Endodermal cell (in vitro differentiated cells): ENCODE measurements around the gene CRHR1. TPM values are rescaled to one million over a fixed set of nuclear protein-coding genes. Genes with fewer than 3 reads are reported as not detected.

ENCODE experiments used
- DNase-seq: peaks from one replicate; pipeline ENCODE4 v3.0.0-alpha.2; 2017
- H3K27ac ChIP-seq: 2 replicates; pipeline ENCODE4 v1.5.1; 2013; ENCODE audit warnings: mild to moderate bottlenecking, low read depth, low read length, moderate library complexity
- H3K27me3 ChIP-seq: 2 replicates; pipeline ENCODE4 v1.6.1; 2013; ENCODE audit warnings: mild to moderate bottlenecking, low read length, moderate library complexity; ENCODE audit not compliant: insufficient read depth, control insufficient read depth, poor library complexity, severe bottlenecking
- H3K36me3 ChIP-seq: 2 replicates; pipeline ENCODE4 v1.7.0; 2013; ENCODE audit warnings: mild to moderate bottlenecking, low read length, moderate library complexity; ENCODE audit not compliant: control insufficient read depth, insufficient read depth
- H3K4me1 ChIP-seq: one replicate; pipeline ENCODE4 v1.7.0; 2013; ENCODE audit warnings: low read length; ENCODE audit not compliant: control insufficient read depth, insufficient read depth
- H3K4me3 ChIP-seq: 2 replicates; pipeline ENCODE4 v1.5.1; 2013; ENCODE audit warnings: mild to moderate bottlenecking, low read length, moderate library complexity
- H3K9ac ChIP-seq: 2 replicates; pipeline ENCODE4 v1.6.1; 2013; ENCODE audit warnings: mild to moderate bottlenecking, low read length, moderate library complexity; ENCODE audit not compliant: poor library complexity, severe bottlenecking; ENCODE audit errors: extremely low read depth
- H3K9me3 ChIP-seq: 2 replicates; pipeline ENCODE4 v1.6.1; 2013; ENCODE audit warnings: mild to moderate bottlenecking, low read length, moderate library complexity; ENCODE audit not compliant: control insufficient read depth
- H3K27ac Mint-ChIP-seq: 2 replicates; pipeline ENCODE4 v1.8.0; 2020; ENCODE audit warnings: mixed read lengths
- H3K27me3 Mint-ChIP-seq: 2 replicates; pipeline ENCODE4 v1.8.0; 2021; ENCODE audit warnings: mild to moderate bottlenecking, mixed read lengths; ENCODE audit not compliant: insufficient read depth
- H3K36me3 Mint-ChIP-seq: 2 replicates; pipeline ENCODE4 v1.8.0; 2020; ENCODE audit warnings: low read depth, mixed read lengths
- H3K4me1 Mint-ChIP-seq: 2 replicates; pipeline ENCODE4 v1.8.0; 2020; ENCODE audit warnings: mixed read lengths
- H3K4me3 Mint-ChIP-seq: 2 replicates; pipeline ENCODE4 v1.8.0; 2020; ENCODE audit warnings: mild to moderate bottlenecking, moderate library complexity, mixed read lengths
- H3K9me3 Mint-ChIP-seq: 2 replicates; pipeline ENCODE4 v1.8.0; 2020; ENCODE audit warnings: mild to moderate bottlenecking, mixed read lengths
- CTCF ChIP-seq: fragments of 200-600 bp; sonication (generic); conservative IDR thresholded peaks from 2 replicates; pipeline ENCODE4 v1.5.0; 2021; ENCODE audit warnings: antibody characterized with exemption, mild to moderate bottlenecking
- WGBS, 2 experiments: methylation state at CpG; one replicate each; pipeline versions ENCODE4 v1.1.5 to v1.1.7; 2013; ENCODE audit warnings: missing lambda C conversion rate in 2 of 2, mixed read lengths in 1 of 2; ENCODE audit not compliant: insufficient coverage in 1 of 2, insufficient read length in 1 of 2; 5-methylcytosine and 5-hydroxymethylcytosine counted together
- total RNA-seq, 2 donors: library from RNA; stranded (reverse); fragmentation: NEBNext Ultra II Directional in 1 of 2; extraction: Animal tissue kit (Norgen Biotek cat#: 25700) in 1 of 2; gene quantifications; 2 replicates in 1 of 2; 3 replicates in 1 of 2; pipeline ENCODE4 v1.2.1, GENCODE V29; 2021

Gene CRHR1
- total RNA-seq, 2 donors from 2014 or later = 0.81 to 1.8 TPM

DNA sequence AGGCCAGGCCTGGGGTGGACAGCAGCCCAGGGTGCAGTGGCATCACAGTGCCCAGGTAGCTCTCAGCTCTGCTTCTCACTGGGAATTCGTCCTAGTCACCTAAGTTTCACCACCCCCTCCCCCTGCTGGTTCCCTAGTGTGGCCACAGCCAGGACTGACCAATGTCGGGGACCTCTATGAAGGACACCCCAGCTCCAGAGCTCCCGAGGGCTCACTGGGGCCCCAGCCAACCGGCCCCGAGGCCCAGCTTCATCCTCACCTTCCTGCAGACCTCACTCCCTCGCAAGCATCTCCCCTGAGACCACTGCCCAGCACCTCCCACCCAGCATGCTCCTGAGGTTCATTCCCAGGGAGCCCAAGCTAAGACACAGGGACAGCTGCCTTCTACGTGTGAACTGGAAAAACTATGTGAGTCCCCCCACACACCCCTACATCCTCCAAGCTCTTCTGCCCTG is 65.4 kb downstream of the CRHR1 start:
- H3K4me3 ChIP-seq = no peak overlapping the region
- Mint-ChIP-seq H3K9me3 (no peaks in the 10 kb centered on the region), H3K27ac (no peak overlapping the region), H3K4me3 (no peak overlapping the region), H3K27me3 (peaks cover 11% of the 10 kb centered on the region), H3K36me3 (no peaks in the 10 kb centered on the region), H3K4me1 (no peaks in the 10 kb centered on the region)
- no peak overlapping the region for H3K9ac ChIP-seq
- no peak overlapping the region for H3K27ac ChIP-seq
- peaks cover 14% of the 10 kb centered on the region for H3K27me3 ChIP-seq
- H3K4me1 ChIP-seq = no peaks in the 10 kb centered on the region
- H3K36me3 ChIP-seq = no peaks in the 10 kb centered on the region
- no peaks in the 10 kb centered on the region for H3K9me3 ChIP-seq
- no peak for TF ChIP-seq CTCF
- WGBS, 2 experiments = 80% methylated on average over 7 of the region's 7 CpGs; no CpG with 5 or more reads in 1 of the 2 experiments
- DNase-seq = no peak

- Histone ChIP-seq H3K9ac (no peak overlapping the region), H3K9me3 (no peaks in the 10 kb centered on the region), H3K27ac (no peak overlapping the region), H3K4me1 (no peaks in the 10 kb centered on the region), H3K36me3 (no peaks in the 10 kb centered on the region), H3K27me3 (peaks cover 14% of the 10 kb centered on the region), H3K4me3 (no peak overlapping the region)
- no peak for DNase-seq
- no peaks in the 10 kb centered on the region for H3K4me1 Mint-ChIP-seq
- WGBS, 2 experiments = 89 to 94% methylated on average over 2 to 4 of the region's 4 CpGs
- no peak overlapping the region for H3K4me3 Mint-ChIP-seq
- no peaks in the 10 kb centered on the region for H3K36me3 Mint-ChIP-seq
- H3K9me3 Mint-ChIP-seq = no peaks in the 10 kb centered on the region
- H3K27ac Mint-ChIP-seq = no peak overlapping the region
- no peak for TF ChIP-seq CTCF
- peaks cover 12% of the 10 kb centered on the region for H3K27me3 Mint-ChIP-seq
These were observed 65.9 kb downstream of the CRHR1 start for GRCh38 chr17:45850011-45850410.

DNA sequence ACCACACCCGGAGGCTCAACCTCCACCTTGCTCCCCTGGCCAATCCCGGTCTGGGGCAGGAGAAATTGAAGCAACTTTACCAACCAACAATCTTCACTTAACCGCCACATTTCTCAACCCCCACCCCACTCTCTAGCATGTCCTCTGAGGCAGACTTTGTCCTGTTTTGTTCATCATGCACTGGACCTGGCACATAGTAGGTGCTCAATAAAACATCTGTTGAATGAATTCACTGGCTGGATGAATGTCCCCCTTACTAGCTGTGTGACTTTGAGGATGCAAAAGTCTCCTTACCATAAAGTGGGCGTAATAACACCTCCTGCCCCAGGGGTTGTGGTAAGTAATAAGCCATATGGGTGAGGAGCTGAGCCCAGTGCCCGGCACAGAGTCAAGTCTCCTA is 66.3 kb downstream of the CRHR1 start:
- WGBS, 2 experiments = 81 to 90% methylated on average over 3 to 5 of the region's 5 CpGs
- TF ChIP-seq CTCF = no peak
- Histone ChIP-seq H3K4me3 (no peak overlapping the region), H3K9me3 (no peaks in the 10 kb centered on the region), H3K27me3 (peaks cover 18% of the 10 kb centered on the region), H3K27ac (no peak overlapping the region), H3K36me3 (no peaks in the 10 kb centered on the region), H3K4me1 (no peaks in the 10 kb centered on the region), H3K9ac (no peak overlapping the region)
- H3K27me3 Mint-ChIP-seq = peaks cover 14% of the 10 kb centered on the region
- DNase-seq = no peak
- no peak overlapping the region for H3K27ac Mint-ChIP-seq
- H3K9me3 Mint-ChIP-seq = no peaks in the 10 kb centered on the region
- no peaks in the 10 kb centered on the region for H3K36me3 Mint-ChIP-seq
- no peak overlapping the region for H3K4me3 Mint-ChIP-seq
- H3K4me1 Mint-ChIP-seq = no peaks in the 10 kb centered on the region
